HepG2 (cell line): ENCODE data around the gene PYCARD. TPM values are rescaled to one million over a fixed set of nuclear protein-coding genes. Genes with fewer than 3 reads are reported as not detected.

Source experiments
- ZBTB40 ChIP-seq, 2 experiments: fragments of 450-650 bp in 1 of 2; sonication (generic) in 1 of 2; formaldehyde crosslinking in 1 of 2; IDR thresholded peaks; 2 replicates each; pipeline versions ENCODE4 v1.6.1 to v1.8.0; 2016 to 2022; ENCODE audit warnings: antibody characterized with exemption in 1 of 2, mild to moderate bottlenecking in 1 of 2, missing genetic modification reagents in 1 of 2
- polyA plus RNA-seq, 8 experiments: library from polyadenylated mRNA; depleted of rRNA in 3 of 8; stranded (reverse) in 7 of 8; unstranded in 1 of 8; fragments of >200 nt; fragmentation: Illumina TruSeq in 4 of 8; extraction: Trizol in 4 of 8; gene quantifications; 2 replicates each; pipeline versions ENCODE4 v1.2.1 to v1.2.3, GENCODE V29; 2011 to 2016; ENCODE audit warnings: low read depth in 4 of 8, missing spikeins in 1 of 8, mixed read lengths in 1 of 8; ENCODE audit not compliant: insufficient read depth in 1 of 8
- total RNA-seq, 5 experiments: library from RNA; depleted of rRNA; stranded (reverse); fragments of >200 nt; fragmentation: Illumina TruSeq; extraction: Trizol; gene quantifications; 2 replicates each; pipeline ENCODE4 v1.2.3, GENCODE V29; 2016; ENCODE audit warnings: low read depth in 1 of 5

Gene PYCARD
- total and polyA plus RNA-seq, 2 of the 13 experiments (the other 11 are each of a cell fraction or from before 2014, with no cell fraction given), result 4.8 to 9.2 TPM

GRCh38 chr16:31199430-31200041 is 3.0 kb downstream of the PYCARD start (continued):
- no peak for TF ChIP-seq ZBTB40 (IDR thresholded peaks at IDR 0.05)
- no peak for TF ChIP-seq ZBTB40 (CRISPR knock-in tag; IDR thresholded peaks at IDR 0.05)
- TF ChIP-seq, all 625 proteins: peak for 6
